GM21619 (cell line): ENCODE results near the gene ZFP91.

ENCODE experiments used
- ATAC-seq: cut with Tn5 transposase; IDR thresholded peaks from one replicate; pipeline ENCODE4 v1.9.1; 2021; ENCODE audit not compliant: unreplicated experiment

The ZFP91 gene

DNA sequence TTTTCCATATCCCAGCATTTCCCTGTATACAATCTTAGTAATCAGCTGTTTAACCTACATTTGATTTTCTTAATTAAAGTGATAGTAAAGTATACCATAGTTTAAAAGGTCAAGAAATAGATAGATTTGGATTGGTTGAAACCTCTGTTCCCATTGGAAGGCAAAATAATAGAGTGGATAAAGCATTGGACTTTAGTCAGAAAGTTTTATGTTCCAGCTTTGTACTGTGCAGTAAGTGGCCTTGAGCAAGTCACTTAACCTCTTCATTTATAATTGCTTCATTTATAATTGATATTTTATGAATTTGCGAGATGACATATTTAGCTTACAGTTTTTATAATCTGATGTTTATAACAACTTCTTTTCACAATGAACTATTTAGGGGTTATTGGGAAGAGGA, 3.6 kb downstream of the ZFP91 start:
- no peak for ATAC-seq

DNA sequence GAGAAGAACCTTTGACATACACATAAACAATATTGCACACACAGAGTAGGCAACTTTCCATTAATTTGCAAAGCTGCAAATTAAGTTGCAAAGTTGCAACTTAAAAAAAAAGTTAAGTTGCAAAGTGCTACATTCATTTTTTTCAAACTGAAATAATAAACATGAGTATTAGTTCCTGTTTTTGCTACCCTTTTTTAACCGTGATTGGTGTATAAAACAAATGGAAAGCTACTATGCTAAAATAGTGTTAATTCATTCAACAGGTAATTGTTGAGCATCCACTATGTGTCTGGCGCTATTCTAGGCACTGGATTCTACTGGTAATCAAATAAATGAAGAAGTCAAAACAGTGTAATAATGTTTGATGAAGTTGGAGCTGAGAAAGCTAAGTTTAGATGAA, 8.1 kb downstream of the ZFP91 start:
- ATAC-seq, result no peak

DNA sequence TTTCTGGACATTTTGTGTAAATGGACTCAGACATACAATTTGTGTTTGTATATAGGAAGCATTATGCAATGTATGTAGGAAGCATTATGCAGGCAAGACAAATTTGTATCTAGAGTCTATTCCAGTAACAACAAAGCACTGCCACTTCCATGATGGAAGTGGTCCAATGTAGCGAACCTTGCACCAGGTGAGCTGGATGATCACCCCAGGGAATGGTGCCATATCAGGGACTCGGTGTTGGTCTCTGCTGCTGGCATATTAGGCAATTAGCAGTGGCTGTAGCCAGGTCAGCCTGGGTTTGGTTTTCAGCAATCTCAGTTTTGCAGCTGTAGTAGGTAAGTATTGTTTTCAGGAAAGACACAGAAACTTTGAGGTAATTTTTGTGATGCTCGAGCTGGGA, 12.8 kb downstream of the ZFP91 start:
- no peak for ATAC-seq

DNA sequence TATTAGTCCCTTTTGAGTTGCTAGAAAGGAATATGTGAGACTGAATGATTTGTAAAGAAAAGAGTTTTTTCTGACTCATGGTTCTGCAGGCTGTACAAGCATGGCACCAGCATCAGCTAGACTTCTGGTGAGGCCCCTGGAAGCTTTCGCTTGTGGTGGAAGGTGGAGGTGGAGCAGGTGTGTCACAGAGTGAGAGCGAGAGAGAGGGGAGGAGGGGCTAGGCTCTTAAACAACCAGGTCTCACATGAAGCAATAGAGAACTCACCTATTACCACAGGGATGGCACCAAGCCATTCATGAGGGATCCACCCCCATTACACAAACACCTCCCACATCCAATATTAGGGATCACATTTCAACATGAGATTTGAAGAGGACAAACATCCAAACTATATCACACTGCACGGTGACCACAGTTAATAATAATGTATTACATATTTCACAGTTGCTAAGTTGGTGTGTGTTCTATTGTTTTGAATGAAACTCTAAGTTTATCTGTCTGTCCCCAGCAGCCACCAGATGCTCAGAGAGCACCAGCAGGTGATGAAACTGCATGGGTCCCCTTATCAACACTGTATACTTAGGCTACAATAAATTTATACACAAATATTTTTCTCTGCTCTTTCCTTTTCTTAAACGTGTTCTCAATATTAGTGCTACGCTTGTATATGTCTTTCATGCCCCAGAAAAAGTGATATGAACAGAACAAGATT, 14.1 kb downstream of the ZFP91 start:
- no peak for ATAC-seq

DNA sequence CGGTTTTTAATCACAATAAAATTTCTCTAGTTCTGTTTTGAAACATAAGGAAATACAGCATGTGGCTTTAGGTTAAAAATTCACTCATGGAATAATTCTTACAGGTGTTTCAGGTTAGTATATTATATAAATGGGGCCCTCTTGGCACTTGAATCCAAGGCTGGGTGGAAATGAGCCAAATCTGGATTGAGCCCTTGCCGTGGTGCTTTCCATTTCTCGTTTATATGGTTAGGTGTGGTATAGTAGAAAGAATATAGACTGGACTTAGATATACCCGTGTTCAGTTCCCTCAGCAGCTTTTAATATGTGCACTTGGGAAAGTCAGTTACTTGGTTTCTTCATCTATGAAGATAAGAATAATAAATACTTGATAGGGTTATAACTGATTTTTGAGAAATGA, 16.0 kb downstream of the ZFP91 start:
- no peak for ATAC-seq

DNA sequence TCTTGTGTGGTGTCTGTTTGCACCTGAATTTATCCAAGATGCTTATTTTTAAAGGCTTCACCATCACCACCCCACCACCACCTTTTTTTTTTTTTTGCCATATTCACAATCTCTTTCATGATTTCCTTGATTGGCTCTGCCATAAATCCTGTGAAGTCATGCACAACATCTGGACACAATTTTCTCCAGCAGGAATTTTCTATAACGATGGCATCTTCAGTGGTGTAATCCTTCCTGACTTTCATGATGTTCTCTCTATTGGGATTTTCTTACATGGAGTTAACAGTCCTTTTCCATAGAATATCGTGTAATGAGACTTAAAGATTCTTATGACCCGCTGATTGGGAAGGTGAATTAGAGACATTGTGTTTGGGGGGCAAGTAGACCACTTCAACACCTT, 17.8 kb downstream of the ZFP91 start:
- ATAC-seq, result no peak

DNA sequence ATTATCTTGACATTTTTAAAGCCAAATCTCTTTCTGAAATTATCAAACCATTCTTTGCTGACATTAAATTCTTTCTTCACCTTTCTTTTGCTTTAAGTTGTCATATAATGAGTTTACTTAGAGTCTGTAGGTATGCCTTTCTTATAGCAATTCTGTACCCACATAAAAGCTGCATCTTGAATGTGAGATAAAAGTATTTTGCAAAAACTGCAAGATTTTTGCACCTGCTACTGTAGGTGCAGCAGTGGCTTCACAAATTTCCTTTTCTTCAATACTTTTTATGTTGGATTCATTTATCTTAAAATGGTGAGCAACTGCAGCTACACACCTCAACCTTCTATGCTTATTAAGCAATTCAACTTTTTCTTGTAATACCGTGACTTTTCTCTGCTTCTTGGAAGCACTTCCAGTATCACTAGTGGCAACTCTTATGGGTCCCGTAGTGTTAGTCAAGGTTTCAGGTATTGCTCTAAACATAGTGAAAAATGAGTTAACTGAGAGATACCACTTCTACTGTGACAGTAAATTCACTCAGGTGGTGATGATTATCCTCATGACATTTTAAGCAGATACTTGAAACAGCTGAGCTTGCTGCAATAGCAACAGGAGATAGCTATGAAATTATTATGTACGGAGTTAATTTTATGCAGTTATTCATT, 18.8 kb downstream of the ZFP91 start:
- no peak for ATAC-seq

DNA sequence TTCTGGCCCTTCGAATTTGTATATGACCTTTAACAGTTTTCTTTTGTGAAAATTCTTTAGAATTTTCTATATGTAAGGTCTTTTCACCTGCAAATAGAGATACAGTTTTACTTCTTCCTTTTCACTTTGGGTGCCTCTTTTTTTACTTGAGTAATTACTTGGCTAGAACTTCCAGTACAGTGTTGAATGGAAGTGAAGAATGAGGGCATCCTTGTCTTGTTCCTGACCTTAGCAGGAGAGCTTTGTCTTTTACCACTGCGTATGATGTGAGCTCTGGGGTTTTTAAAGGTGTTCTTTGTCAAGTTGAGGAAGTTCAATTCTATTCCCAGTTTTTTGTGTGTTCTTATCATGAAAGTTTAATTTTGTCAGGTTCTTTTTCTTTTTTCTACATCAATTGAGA, 21.6 kb downstream of the ZFP91 start:
- no peak for ATAC-seq

DNA sequence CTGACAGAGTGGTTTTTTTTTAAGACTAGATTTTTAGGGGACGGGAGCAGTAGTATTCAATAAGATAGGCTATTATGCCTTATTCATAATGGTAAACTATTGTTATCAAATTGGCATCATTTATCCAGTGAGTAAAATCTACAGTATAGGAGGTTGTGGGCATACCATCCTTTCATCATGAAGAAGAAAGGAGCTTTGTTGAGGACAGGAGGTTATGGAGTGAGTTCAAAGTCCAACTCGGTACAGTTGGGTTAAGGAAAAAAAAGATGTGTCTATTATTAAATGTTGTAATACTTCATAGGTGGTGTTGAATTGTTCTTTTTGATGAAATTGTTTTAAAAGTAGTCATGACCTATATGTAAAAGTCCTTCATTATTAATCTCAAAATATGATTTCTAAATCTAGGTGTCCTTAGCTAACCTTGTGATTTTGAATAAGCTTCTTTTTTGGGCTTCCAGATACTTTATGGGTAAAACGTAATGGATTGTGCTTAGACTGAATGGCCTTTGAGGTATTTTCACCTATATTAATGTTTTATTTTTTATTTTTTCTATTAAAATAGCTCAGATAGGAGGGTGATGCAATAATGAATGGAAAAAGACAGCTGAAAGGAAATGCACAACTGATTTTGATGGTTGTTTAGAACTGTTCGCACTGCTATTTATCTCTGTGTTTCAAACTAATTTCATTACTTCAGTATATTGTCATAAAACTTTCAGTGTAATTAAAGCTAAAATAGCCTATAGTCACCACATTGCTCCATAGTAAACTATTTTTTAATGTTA, 28.3 kb downstream of the ZFP91 start:
- no peak for ATAC-seq

DNA sequence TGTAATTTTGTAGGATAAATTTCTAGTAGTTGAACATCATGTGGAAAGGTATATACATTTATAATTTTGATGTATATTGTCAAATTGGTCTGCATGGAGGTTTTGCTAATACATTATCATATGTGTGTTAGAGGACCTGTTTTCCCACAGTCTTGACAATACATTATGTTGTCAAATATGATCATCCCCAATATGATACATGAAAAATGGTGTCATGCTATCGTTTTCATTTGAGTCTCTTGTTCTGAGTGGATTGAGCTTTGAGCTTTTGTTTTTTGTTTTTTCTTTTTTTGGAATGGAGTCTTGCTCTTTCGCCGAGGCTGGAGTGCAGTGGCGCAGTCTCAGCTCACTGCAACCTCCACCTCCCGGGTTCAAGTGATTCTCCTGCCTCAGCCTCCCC, 29.5 kb downstream of the ZFP91 start:
- ATAC-seq, result no peak

DNA sequence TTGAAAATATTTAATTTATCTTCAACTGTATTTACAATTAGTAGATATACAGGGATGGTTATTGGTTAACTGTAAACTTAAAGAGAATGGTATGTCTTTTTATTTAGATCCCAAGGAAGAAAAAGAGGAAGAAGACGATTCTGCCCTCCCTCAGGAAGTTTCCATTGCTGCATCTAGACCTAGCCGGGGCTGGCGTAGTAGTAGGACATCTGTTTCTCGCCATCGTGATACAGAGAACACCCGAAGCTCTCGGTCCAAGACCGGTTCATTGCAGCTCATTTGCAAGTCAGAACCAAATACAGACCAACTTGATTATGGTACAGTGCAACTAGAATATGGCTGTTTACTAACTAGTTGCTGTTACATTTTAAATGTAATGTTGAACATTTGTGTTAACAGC, 30.9 kb downstream of the ZFP91 start:
- no peak for ATAC-seq

DNA sequence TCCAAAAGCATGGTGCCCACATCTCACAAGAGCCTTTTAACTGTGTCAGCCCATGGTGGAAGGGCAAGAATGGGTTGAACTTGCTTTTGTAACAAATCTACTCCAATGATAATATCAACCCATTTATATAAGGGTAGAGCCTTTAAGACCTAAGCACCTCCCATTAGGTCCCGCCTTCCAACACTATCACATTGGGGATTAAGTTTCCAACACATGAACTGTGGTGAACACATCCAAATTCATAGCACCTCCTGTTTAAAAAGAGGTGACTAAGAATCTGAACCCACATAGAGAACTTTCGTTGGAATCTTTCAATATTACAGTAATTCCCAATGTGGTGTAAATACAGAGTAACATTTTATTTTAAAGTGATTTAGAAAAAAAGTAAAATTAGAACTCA, 34.4 kb downstream of the ZFP91 start:
- no peak for ATAC-seq

DNA sequence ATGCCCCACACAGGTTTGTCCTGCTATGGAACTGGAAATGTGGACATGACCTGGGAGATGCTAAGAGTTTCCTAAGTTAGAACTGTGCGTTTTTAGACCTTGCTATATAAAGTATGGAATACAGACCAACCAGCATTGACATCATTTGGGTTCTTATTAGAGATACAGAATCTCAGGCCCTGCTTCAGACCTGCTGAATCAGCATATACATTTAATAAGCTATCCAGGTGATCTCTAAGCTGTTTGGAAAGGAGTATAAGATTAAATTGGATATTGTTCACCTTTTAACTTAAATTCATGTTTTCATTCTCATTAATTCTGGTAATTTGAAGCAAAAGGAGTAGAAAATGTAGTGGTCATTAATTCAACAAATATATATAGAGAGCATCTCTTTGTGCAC, 36.7 kb downstream of the ZFP91 start:
- ATAC-seq, result no peak

DNA sequence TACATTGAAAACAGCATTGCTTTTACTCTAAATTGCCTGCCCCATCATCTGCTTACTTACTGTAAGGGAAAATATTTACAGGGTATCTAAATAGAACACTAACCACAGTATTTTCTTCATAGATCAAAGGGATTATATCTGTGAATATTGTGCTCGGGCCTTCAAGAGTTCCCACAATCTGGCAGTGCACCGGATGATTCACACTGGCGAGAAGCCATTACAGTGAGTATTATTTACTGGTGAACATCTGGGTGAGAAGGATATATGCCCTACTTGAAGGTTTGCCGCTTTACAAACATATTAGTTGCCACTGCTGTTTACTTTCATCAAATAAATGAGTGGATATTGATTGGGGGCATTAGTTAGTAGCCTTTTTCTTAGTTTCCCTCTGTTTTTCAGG, 37.7 kb downstream of the ZFP91 start:
- ATAC-seq, result no peak

DNA sequence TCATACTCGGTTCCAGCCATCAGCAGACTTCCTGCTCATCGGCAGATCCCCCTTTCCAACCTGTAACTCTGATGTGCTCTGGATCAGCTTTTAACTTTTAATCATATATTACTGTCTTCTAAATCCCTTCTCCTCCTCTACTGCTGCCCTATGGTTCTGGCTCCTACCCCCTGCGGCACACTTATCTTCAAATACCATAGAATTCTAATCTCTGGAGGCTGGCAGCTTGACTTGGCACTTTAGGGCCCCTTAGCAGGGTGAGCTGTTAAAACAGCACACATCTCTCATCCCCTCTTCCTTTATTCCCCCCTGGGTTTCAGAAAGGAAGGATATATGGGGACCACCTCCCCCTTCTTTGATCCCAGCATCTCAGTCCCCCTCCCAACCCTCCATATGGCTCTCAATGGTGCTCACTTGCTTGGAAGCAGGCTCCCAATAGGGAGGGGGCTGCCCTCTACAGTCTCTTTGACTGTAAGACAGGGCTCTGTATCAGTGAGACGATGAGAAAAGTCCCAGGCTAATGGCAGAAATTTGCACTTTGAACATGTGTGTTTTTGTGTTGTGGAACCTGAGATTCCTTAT, 39.2 kb downstream of the ZFP91 start:
- no peak for ATAC-seq

DNA sequence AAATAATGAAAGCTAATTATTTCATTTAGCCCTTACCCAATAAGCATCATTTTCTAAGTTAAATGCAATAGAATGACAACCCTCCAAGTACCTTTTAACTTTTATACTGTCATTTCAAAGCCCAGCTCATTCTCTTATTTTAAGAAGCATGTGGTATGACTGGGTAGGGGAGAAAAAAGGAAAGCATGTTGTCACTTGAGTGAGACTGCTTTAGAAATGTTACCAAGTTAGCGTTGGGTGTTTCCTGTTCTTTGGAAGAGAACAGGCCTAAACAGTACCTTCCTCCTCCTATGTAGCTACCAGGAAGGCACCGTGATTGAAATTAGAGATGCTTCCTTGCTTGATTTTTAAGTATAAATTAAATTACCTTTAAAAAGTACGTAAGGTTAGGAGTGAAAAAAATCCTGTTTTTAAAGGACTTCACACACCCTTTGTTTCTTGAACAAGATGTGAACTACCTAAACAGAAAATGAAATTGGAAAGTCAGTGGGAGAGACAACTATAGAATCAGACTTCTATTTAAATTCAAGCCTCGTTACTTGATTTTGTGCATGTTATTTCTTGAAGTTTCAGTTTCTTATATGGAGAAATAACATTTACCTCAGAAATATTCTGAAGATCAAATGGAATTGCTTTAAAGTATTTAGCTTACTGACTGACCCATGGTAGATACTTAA, 42.9 kb downstream of the ZFP91 start:
- no peak for ATAC-seq

DNA sequence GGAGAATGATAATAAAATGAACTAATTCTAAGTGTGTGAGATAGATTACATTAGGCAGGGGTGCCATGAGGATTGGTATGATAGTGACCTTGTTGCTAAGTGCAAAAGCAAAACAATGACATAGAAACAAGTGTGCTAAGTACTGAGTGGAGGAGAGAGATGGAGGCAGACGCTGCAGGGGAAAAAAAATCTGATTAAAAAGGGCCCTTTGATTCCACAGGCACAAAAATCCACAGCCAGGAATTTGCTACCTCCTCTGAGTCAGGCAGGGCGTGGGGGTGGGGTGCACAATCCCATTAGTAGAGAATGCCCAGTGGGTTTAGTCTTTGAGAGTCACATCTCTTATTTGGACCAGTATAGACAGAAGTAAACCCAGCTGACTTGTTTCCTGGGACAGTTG, 43.5 kb downstream of the ZFP91 start, which contains the start of gene CNTF:
Gene CNTF, plus strand, starts transcription at position 322 of the 400 bp plus-strand sequence. CDS start 88 bp downstream, outside the sequence.
- no peak for ATAC-seq

DNA sequence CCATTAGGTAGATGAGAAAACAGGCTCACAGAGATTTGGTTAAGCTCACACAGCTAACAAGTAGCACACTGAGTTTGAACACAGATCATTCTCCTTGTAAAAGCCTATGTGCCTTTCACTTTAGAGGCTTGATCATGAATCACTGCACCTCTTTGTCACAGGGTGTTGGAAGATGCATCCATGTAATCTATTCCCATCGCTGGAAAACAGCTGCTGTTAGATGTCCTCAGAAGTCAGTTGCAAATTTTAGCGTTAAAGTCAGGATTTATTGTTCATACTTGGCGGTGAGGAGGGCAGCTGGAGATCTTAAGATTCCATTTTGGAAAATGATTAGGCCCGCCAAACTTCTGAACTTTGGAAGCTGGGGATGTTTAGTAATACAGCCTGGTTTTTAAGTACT, 46.2 kb downstream of the ZFP91 start:
- no peak for ATAC-seq

DNA sequence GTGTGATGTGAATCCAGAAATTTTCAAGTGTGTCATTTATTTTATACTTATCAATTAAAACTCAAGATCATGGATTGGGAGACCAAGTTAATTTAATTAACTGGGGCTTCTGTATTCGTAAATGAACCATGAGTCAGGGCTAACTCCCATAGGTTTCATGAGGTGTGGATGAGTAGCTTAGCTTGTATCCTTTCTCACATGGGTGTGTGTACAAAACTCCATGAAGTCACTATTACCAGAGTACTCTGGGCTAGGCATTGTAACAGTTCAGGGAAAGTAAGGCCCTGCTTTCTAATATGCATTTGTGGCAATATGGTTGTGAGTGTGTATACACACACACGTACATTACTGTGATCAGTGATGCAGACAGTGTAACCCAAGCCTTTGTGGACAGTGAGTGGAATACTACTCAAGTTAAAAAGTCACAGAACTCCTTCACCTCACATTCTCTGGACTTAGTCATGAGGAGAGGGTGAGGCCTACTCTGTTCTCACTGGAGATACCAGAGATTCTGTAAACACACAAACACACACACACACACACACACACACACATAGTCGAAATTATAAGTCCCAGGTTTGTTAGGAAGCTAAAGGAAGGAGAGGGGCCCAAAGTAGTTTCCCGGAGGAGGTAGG, 47.1 kb downstream of the ZFP91 start:
- no peak for ATAC-seq

DNA sequence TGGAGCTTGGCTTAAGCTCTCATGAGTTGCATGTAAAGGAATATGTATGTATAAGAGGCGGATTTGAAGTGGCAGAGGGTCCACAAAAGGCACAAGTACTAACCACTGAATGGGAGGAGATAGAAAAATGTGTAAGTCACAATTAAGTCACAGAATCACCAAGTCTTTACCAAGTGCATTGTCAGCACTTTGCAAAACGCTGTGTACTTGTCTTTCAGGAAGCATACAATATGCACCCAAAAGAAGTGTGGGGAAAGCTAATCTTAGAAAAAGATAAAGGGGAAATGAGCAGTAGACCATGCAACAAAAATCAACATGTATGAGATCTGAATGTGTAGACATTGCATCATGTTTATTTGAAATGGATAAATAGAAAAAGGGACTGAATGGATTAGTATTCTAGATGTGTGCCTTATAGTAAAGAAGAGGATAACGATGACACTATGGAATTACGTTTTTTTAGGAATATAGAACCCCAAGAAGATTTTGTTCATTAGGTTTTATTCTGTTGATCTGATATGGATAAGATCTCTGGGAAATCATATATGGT, 48.1 kb downstream of the ZFP91 start:
- ATAC-seq, result no peak
